HG03442 (cell line): ENCODE measurements around the gene MCEE.
A peak's percentile ranks its signal among the peaks of the same experiment; 100 is the strongest.
"Not testable (repeated sequence)": the region's sequence is repeated elsewhere in the genome, so short reads cannot be mapped to it uniquely, and the experiment has no call there.

Experiments
- ATAC-seq: cut with Tn5 transposase; IDR thresholded peaks from one replicate; pipeline ENCODE4 v1.9.1; 2021; ENCODE audit warnings: mild to moderate bottlenecking, moderate library complexity; ENCODE audit not compliant: unreplicated experiment

MCEE gene

GRCh38 chr2:71129114-71129901, 721 bp downstream of the MCEE start:
- no peak for ATAC-seq

GRCh38 chr2:71126957-71127356, 3.1 kb downstream of the MCEE start:
- no peak for ATAC-seq

- no peak for ATAC-seq
These were observed 4.3 kb downstream of the MCEE start for GRCh38 chr2:71125506-71126294.

DNA sequence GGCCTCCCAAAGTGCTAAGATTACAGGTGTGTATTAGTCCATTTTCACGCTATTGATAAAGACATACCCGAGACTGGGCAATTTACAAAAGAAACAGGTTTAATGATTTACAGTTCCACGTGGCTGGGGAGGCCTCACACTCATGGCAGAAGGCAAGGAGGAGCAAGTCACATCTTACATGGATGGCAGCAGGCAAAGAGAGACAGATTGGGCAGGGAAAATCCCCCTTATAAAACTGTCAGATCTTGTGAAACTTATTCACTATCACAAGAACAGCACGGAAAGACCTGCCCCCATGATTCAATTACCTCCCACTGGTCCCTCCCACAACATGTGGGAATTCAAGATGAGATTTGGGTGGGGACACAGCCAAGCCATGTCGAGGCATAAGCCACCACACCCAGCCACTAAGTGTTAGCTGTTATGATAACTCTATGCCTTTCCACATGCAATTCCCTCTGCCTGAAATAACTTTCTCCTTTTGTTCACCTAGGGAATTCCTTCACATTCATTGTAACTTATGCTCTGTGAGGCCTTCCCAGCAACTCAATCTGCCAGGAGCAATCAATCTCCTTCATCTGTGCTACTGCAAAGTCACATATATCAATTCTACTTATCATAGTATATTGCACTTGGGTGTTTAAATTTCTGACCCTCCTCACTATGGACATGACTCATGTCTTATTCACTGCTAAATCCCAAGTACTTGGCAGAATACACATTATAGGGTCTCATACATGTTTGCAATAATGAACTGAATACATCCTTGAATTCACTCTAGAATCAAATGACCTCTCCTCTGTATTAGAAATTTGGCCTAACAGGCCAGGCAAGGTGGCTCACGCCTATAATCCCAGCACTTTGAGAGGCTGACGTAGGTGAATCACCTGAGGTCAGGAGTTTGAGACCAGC, 7.4 kb downstream of the MCEE start:
- no peak for ATAC-seq

DNA sequence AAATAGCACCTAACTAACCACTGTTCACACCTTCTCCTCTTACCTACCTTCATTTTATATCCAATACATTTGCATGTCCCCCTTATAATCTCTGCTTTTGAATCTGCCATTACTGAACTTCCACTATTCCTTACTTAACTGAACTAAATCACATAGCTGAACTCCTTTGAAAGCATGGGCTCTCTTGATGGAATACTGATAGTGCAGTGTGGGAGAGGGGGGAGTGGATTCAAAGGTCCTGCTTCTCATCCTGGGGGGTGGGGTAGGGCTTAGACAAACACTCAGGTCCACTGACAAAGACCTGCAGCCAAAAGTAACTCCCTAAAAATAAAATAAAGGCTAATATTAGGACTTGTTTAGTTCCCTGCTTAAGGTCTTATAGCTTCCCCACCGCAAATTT, 8.6 kb downstream of the MCEE start:
- no peak for ATAC-seq

GRCh38 chr2:71120195-71120594, 9.8 kb downstream of the MCEE start:
- no peak for ATAC-seq

GRCh38 chr2:71117063-71117462, 13.0 kb downstream of the MCEE start:
- no peak for ATAC-seq

DNA sequence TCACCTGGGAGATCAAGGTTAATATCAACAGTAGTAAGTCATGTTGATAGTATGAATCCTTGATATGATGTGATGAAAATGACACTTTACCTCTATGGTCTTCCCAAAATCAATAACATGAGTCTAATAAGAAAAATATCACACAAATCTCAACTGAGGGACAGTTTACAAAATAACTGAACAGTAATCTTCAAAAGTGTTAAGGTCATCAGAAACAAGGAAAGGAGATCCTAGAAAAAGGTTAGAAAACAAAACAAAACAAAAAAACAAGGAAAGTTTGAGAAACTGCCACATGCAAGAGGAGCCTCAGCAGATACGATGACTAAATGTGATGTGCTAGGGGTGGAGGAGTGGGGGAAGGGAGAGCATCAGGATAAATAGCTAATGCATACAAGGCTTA, 16.2 kb downstream of the MCEE start:
- no peak for ATAC-seq

DNA sequence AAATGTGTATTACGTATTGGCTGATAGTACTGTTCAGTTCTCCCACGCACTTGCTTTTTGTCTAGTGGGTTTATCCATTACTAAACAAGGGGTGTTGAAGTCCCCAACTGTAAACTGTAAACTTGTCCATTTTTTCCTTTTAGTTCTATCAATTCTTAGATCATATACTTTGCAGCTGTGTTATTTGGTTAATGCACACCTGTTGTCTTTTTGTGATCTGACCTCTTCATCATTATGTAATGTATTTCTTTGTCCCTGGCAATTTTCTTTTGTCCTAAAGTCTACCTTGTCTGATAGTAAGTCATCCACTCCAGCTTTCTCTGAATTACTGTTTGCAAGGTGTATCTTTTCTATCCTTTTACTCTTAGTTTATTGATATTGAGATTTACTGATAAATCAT, 21.9 kb downstream of the MCEE start:
- ATAC-seq, result no peak

DNA sequence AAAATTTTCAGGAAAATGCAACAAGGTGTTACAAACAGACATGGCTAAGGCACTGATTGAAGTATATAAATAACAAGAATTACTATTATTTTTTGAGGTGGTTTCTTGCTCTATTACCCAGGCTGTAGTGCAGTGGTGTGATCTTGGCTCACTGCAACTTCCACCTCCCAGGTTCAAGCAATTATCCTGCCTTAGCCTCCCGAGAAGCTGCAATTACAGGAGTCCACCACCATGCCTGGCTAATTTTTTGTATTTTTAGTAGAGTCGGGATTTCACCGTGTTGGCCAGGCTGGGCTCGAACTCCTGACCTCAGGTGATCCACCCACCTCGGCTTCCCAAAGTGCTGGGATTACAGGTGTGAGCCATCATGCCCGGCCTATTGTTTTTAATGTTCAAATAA, 23.6 kb downstream of the MCEE start:
- ATAC-seq, result not testable (repeated sequence)

GRCh38 chr2:71103809-71104208, 26.2 kb downstream of the MCEE start:
- ATAC-seq, result no peak

GRCh38 chr2:71102981-71103681, 26.9 kb downstream of the MCEE start:
- ATAC-seq, result no peak

DNA sequence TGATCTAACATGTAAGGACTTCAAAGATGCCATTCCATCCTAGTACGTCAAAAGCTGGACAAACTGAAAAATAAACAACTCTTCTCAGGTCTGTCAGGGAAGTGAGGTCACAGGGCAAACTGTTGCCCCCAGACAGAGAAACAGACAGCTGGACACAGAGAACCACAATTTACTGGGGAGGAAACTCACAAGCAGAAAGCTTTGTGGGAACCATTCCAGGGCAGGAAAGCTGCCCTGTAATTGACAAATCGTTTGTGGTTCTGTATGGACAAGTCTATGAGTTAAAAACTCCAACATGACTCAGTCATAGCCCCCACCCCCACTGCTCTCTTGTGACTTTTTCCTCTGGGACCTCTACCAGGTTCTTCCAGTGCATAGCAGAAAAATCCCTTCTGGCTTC, 28.4 kb downstream of the MCEE start:
- ATAC-seq, result no peak

- peak; percentile 63 for ATAC-seq
These were observed 29.6 kb downstream of the MCEE start for GRCh38 chr2:71100195-71100964.

DNA sequence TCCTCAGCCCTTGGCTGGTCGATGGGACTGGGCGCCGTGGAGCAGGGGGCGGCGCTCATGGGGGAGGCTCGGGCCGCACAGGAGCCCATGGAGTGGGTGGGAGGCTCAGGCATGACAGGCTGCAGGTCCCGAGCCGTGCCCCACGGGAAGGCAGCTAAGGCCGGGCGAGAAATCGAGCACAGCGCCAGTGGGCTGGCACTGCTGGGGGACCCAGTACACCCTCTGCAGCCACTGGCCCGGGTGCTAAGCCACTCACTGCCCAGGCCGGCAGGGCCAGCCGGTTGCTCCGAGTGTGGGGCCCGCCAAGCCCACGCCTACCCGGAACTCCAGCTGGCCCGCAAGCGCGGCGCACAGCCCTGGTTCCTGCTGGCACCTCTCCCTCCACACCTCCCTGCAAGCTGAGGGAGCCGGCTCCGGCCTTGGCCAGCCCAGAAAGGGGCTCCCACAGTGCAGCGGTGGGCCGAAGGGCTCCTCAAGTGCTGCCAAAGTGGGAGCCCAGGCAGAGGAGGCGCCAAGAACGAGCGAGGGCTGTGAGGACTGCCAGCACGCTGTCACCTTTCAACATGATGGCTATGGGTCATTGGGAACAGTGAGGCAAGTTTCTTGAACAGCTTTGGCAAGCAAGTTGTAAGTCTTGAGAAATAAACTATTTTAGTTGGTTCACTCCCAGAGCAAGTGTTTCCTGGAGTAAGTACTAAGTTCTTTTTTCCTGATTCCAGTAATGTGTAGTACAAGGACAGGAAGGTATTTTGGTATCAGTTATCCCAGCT, 37.4 kb downstream of the MCEE start:
- not testable (repeated sequence) for ATAC-seq

- not testable (repeated sequence) for ATAC-seq
These were observed 38.2 kb downstream of the MCEE start for GRCh38 chr2:71091808-71092207.

DNA sequence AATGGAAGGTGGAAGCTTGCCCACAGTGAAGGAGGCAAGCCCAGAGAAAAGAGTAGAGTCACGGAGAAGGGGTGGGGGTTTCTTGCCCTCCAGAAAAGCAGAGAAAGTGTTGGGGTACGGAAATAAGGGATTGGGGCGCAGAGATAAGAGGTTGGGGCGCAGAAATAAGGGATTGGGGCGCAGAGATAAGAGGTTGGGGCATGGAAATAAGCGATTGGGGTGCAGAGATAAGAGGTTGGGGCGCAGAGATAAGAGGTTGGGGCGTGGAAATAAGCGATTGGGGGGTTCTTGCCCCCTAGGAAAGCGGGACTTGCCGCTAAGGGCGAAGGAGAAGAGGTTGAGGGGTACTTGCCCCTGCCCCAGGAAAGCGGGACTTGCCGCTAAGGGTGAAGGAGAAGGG, 40.6 kb downstream of the MCEE start:
- not testable (repeated sequence) for ATAC-seq

DNA sequence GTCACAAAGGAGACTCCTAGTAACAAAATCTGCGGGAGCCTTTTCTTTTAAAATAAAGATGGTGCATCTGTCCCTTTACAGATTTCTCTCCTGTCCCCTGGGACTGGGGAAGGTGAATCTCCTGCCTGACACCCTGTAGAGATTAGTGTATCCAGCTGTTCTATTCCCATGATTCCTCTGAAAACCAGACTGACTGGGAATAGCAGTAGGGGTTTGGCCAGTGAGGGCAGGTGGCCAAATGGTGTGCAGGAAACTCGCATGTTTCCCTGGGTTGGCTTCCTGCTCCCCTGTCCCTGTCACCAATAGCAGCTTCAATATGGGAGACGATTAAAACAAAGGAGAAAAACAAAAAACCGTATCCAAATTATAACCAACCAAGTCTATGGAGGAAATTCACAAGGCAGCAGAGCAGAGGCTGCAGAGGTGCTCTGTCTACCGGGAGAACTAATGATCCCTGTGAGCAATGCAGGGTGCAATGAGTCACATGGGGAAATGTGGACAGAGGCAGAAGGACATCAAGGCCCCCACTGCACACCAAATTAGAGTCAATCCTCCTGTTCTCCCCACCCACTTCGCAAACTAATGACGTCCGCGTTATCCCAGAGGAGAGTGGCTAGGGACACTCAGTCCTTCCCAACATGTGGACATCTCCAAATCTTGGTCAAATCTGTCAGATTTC, 44.6 kb downstream of the MCEE start:
- ATAC-seq, result not testable (repeated sequence)
